Measurements from ENCODE around the gene DGKZ. TPM values are rescaled to one million over a fixed set of nuclear protein-coding genes. Genes with fewer than 3 reads are reported as not detected.

DGKZ gene
- total RNA-seq, 1 donor from 2014 or later: 77.1 TPM

DNA sequence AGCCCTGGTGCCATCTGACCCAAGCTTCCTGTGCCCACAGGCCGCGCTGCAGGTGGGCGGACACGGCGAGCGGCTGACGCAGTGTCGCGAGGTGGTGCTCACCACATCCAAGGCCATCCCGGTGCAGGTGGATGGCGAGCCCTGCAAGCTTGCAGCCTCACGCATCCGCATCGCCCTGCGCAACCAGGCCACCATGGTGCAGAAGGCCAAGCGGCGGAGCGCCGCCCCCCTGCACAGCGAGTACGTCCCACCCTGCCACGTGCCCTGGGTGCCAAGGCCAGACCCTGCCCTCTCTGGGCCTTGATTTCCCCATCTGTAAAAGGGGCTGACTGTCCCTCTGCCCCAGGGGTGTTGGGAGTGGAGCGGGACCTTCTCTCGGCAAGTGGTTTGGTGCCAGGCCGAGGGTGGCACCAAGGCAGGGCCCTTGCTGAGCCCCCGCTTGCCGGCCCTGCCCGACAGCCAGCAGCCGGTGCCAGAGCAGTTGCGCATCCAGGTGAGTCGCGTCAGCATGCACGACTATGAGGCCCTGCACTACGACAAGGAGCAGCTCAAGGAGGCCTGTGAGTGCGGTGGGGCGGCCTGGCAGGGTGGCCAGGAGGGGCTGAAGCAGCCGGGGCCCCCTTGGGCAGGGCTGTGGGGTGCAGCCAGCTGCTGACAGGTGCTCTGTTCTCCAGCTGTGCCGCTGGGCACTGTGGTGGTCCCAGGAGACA, 28.3 kb downstream of the DGKZ start:
- H3K4me3 ChIP-seq: no peak overlapping the region
- H3K4me1 ChIP-seq: peaks cover 6% of the 10 kb centered on the region
- H3K36me3 ChIP-seq: peaks cover 76% of the 10 kb centered on the region
- no peaks in the 10 kb centered on the region for H3K27me3 ChIP-seq (ENCODE audit: low read depth)
- DNase-seq: no peak
- H3K9me3 ChIP-seq (replicated peaks): no peaks in the 10 kb centered on the region
- H3K27ac ChIP-seq (replicated peaks): no peak overlapping the region
- intact Hi-C loops (cut with micrococcal nuclease): no loop called here
- TF ChIP-seq, protein P1, sequence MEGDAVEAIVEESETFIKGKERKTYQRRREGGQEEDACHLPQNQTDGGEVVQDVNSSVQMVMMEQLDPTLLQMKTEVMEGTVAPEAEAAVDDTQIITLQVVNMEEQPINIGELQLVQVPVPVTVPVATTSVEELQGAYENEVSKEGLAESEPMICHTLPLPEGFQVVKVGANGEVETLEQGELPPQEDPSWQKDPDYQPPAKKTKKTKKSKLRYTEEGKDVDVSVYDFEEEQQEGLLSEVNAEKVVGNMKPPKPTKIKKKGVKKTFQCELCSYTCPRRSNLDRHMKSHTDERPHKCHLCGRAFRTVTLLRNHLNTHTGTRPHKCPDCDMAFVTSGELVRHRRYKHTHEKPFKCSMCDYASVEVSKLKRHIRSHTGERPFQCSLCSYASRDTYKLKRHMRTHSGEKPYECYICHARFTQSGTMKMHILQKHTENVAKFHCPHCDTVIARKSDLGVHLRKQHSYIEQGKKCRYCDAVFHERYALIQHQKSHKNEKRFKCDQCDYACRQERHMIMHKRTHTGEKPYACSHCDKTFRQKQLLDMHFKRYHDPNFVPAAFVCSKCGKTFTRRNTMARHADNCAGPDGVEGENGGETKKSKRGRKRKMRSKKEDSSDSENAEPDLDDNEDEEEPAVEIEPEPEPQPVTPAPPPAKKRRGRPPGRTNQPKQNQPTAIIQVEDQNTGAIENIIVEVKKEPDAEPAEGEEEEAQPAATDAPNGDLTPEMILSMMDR (IDR thresholded peaks at IDR 0.05; ENCODE audit: borderline replicate concordance): no peak

DNA sequence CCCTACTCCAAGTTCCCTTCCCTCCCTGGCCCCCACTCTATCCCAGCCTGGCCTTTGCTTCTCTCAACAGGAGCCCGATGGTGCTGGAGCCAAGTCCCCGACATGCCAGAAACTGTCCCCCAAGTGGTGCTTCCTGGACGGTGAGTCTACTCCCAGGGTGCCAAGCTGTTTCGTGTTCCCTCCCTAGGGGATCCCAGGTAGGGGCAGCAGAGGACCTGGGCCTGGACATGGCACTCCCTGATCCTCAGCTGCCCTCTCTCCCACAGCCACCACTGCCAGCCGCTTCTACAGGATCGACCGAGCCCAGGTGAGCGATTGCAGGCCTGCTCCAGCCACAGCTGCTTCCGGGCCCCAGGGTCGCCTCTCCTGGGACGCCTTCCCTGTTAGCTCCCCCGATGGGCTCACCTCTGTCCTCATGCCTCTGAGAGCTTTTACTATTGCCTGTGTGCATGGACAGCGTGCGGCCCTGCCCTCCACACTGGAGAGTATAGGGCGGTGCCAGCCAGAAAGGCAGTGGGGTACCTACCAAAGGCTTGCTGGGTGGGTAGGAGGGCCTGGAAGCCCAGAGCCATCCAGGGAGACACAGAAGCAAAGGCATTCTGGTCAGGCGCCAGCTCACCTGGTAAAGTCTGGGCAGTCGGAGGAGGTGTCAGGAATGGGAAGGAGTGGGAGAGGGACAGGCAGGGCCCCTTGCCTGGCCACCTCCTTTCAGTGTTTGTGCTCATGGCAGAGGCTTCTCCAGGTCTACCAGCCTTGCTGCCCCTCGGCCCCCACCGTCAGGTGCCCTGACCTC, 29.2 kb downstream of the DGKZ start:
- no peaks in the 10 kb centered on the region for H3K27me3 ChIP-seq (ENCODE audit: low read depth)
- no peaks in the 10 kb centered on the region for H3K9me3 ChIP-seq (replicated peaks)
- no peak for DNase-seq
- H3K4me1 ChIP-seq: peaks cover 16% of the 10 kb centered on the region
- TF ChIP-seq, protein P1 (IDR thresholded peaks at IDR 0.05; ENCODE audit: borderline replicate concordance): no peak
- H3K4me3 ChIP-seq: no peak overlapping the region
- intact Hi-C loops (cut with micrococcal nuclease): no loop called here
- H3K27ac ChIP-seq (replicated peaks): no peak overlapping the region
- peaks cover 67% of the 10 kb centered on the region for H3K36me3 ChIP-seq

DNA sequence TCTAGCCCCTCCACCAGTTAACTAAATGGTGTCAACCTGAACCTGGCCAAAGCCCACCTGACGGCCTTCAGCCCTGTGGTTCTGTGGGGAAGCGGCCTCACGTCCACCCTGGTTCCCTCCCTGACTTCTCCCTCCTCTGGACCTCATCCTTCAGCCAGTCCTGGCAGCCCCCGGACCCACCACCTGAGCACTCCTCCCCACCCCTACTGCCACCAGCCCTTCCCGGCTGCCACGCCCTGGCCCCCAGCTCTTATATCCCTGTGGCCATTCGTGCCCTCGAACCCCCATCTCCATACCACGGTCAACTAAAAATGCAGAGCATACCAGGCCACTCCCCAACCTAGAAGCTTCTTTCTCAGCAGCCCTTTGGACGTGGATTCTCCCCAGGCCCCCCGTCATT, 30.0 kb downstream of the DGKZ start:
- Histone ChIP-seq H3K4me1 (peaks cover 24% of the 10 kb centered on the region), H3K36me3 (peaks cover 59% of the 10 kb centered on the region), H3K4me3 (no peak overlapping the region), H3K27ac (replicated peaks) (no peak overlapping the region), H3K27me3 (ENCODE audit: low read depth) (peaks cover 8% of the 10 kb centered on the region), H3K9me3 (replicated peaks) (no peaks in the 10 kb centered on the region)
- TF ChIP-seq, protein P1 (IDR thresholded peaks at IDR 0.05; ENCODE audit: borderline replicate concordance): no peak
- intact Hi-C loops (cut with micrococcal nuclease): no loop called here
- no peak for DNase-seq

DNA sequence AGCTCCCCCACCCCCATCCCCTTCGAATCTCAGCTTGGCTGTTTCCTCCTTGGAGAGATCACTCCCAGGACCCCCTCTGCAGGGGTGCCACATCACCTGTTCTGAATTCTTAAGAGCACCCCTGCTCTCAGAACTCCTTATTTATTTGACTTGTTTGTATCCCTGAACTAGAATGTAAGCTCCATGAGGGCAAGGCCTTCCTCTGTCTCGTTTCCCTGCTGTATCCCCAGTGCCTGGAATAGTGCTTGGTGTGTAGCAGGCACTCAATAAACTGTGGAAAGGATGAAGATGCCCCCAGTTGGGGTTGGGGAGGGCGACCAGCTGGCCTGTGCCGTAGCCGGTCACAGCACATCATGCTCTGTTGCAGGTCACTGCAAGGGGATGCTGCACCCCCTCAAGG, 30.6 kb downstream of the DGKZ start:
- H3K27me3 ChIP-seq (ENCODE audit: low read depth): peaks cover 13% of the 10 kb centered on the region
- TF ChIP-seq, protein P1 (IDR thresholded peaks at IDR 0.05; ENCODE audit: borderline replicate concordance): no peak
- H3K9me3 ChIP-seq (replicated peaks): no peaks in the 10 kb centered on the region
- intact Hi-C loops (cut with micrococcal nuclease): no loop called here
- peaks cover 29% of the 10 kb centered on the region for H3K4me1 ChIP-seq
- H3K4me3 ChIP-seq: no peak overlapping the region
- DNase-seq: no peak
- H3K27ac ChIP-seq (replicated peaks): no peak overlapping the region
- H3K36me3 ChIP-seq: peaks cover 53% of the 10 kb centered on the region

DNA sequence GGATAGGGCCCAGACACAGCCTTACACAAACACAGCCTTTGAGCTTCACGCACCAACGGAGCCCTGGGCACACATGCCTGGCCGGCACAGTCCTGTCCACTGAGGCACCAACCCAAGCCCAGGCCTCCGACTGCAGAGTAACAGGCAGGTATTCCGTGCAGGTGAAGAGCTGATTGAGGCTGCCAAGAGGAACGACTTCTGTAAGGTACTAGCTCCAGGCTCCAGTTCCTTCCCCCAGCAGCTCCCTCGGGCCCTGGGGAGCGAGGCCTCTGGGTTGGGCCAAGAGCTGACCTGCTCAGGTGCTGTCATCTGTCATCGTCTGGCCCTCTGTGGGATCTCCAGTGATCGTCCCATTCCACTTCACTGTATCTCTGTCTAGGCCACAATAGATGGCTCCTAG, 31.0 kb downstream of the DGKZ start:
- DNase-seq: no peak
- intact Hi-C loops (cut with micrococcal nuclease): no loop called here

More for the DNA sequence above, 31.0 kb downstream of the DGKZ start:
- H3K27ac ChIP-seq (replicated peaks): no peak overlapping the region
- TF ChIP-seq, protein P1 (IDR thresholded peaks at IDR 0.05; ENCODE audit: borderline replicate concordance): no peak
- peaks cover 34% of the 10 kb centered on the region for H3K4me1 ChIP-seq
- H3K4me3 ChIP-seq: no peak overlapping the region
- H3K9me3 ChIP-seq (replicated peaks): no peaks in the 10 kb centered on the region
- peaks cover 50% of the 10 kb centered on the region for H3K36me3 ChIP-seq
- peaks cover 15% of the 10 kb centered on the region for H3K27me3 ChIP-seq (ENCODE audit: low read depth)

Data from left ventricle myocardium inferior (tissue), 1 donor.